ENCODE measurements around the gene AUP1. TPM values are rescaled to one million over a fixed set of nuclear protein-coding genes. Genes with fewer than 3 reads are reported as not detected.

Gene AUP1
- total and polyA plus RNA-seq, 10 of the 15 experiments (the other 5 are each of a cell fraction or from before 2014, with no cell fraction given) = 39.1 to 215 (median 138) TPM

GRCh38 chr2:74573747-74574562, 44.4 kb upstream of the AUP1 start:
- Histone ChIP-seq H3K9me3 (replicated peaks; ENCODE audit: control insufficient read depth, insufficient read depth, low read length) (no peaks in the 10 kb centered on the region), H3K4me3 (peak overlapping the region; percentile 13; the same call in 1 of the 2 replicates), H3K79me2 (ENCODE audit: control insufficient read depth, insufficient read depth, low read length) (no peaks in the 10 kb centered on the region), H3K4me1 (ENCODE audit: control insufficient read depth, insufficient read depth, low read length) (peaks cover 77% of the 10 kb centered on the region), H2AFZ (ENCODE audit: control insufficient read depth, low read depth, low read length) (peak overlapping the region; percentile 69), H3K36me3 (ENCODE audit: control insufficient read depth in 2 of 2, insufficient read depth in 2 of 2, low read length in 1 of 2) (no peaks in the 10 kb centered on the region), H3K27ac (ENCODE audit: control insufficient read depth, insufficient read depth) (peak overlapping the region; percentile 43), H4K20me1 (ENCODE audit: control insufficient read depth, insufficient read depth) (no peaks in the 10 kb centered on the region), H3K4me2 (ENCODE audit: control insufficient read depth, insufficient read depth) (peak overlapping the region; percentile 78), H3K9ac (ENCODE audit: control insufficient read depth, insufficient read depth, low read length) (no peak overlapping the region; the same call in 1 of the 2 replicates), H3K27me3 (replicated peaks in 1 of 2; ENCODE audit: control insufficient read depth in 2 of 2, insufficient read depth in 2 of 2, low read length in 1 of 2) (no peaks in the 10 kb centered on the region)
- FAIRE-seq = peak; percentile 47
- SMC1A ChIA-PET (ENCODE audit: uncharacterized antibody, unreplicated experiment) = interaction anchor here (0.6 to 16.6 kb wide), 10 partner anchors 8 to 909 kb away, joined by 3 to 371 read pairs (median 6); partner anchors contain the start of genes AUP1 and HTRA2
- no TSS peak for BruUV-seq (replicated peaks)
- in situ Hi-C loops (cut with MboI) = no loop called here
- CTCF ChIA-PET = interaction anchor here (0.9 to 17.4 kb wide), 11 partner anchors 13 to 239 kb away, joined by 3 to 281 read pairs (median 4); no protein-coding TSS in a partner anchor
- peak; percentile 54 for ATAC-seq
- RAD21 ChIA-PET (ENCODE audit: unreplicated experiment) = interaction anchor here (1.0 to 10.3 kb wide), 7 partner anchors 13 to 92 kb away, joined by 3 to 152 read pairs (median 5); partner anchors contain the start of genes CCDC142 and TTC31
- POLR2A ChIA-PET = interaction anchor here (0.6 to 25.0 kb wide), 8 partner anchors 11 to 542 kb away, joined by 3 to 441 read pairs (median 4); partner anchors contain the start of genes DOK1, HTRA2, LOXL3 and MRPL53
- 12% methylated on average over 7 of the region's 7 CpGs for WGBS (ENCODE audit: insufficient coverage, insufficient replicate concordance, low lambda C conversion rate, missing lambda C conversion rate)
- intact Hi-C loops (cut with micrococcal nuclease; ENCODE audit: unreplicated experiment) = no loop called here
- DNase-seq (ENCODE audit: low read depth, low spot score) = peak; percentile 59
- peak; percentile 9; the same call in 1 of the 2 replicates for TF ChIP-seq IRF4 (IDR thresholded peaks at IDR 0.05; ENCODE audit: low read depth, low read length)
- TF ChIP-seq EGR1 (IDR thresholded peaks at IDR 0.05; ENCODE audit: borderline replicate concordance in 1 of 2, low read depth in 2 of 2, low read length in 2 of 2) = peak in 1 of 2 experiments; percentile 78; a peak in 2 of 3 replicates
- TF ChIP-seq NFIC (IDR thresholded peaks at IDR 0.05; ENCODE audit: low read depth, low read length) = peak; percentile 46
- TF ChIP-seq SPI1 (IDR thresholded peaks at IDR 0.05; ENCODE audit: borderline replicate concordance, insufficient read depth, low read depth, low read length) = peak; percentile 61; the same call in 1 of the 2 replicates
- peak; percentile 27; the same call in 1 of the 2 replicates for TF ChIP-seq ZNF592 (IDR thresholded peaks at IDR 0.05)
- peak in 1 of 2 experiments; percentile 99; a peak in 2 of 4 replicates for TF ChIP-seq ETV6 (conservative IDR thresholded peaks at IDR 0.05 in 1 of 2, IDR thresholded peaks at IDR 0.05 in 1 of 2; ENCODE audit: borderline replicate concordance in 1 of 2, low read depth in 1 of 2)
- 0 out of 2 replicates have a peak, but pooled peaks have one; percentile 21 for TF ChIP-seq MEF2A (IDR thresholded peaks at IDR 0.05; ENCODE audit: insufficient read depth, low read depth, low read length)
- TF ChIP-seq NR2C2 (IDR thresholded peaks at IDR 0.05; ENCODE audit: borderline replicate concordance, control insufficient read depth, insufficient read length, low read depth) = no peak
- TF ChIP-seq IKZF1 (conservative IDR thresholded peaks at IDR 0.05) = peak; percentile 76
- peak; percentile 47; the same call in 1 of the 2 replicates for TF ChIP-seq ZBTB40 (IDR thresholded peaks at IDR 0.05; ENCODE audit: borderline replicate concordance)
- TF ChIP-seq MTA3 (IDR thresholded peaks at IDR 0.05; ENCODE audit: borderline replicate concordance, low read length) = 0 out of 2 replicates have a peak, but pooled peaks have one; percentile 41
- TF ChIP-seq STAT3 (IDR thresholded peaks at IDR 0.05; ENCODE audit: low read depth, low read length) = no peak

Measured in GM12878 (cell line).